SK-N-SH (cell line): ENCODE measurements around the gene DDX52. TPM values are rescaled to one million over a fixed set of nuclear protein-coding genes. Genes with fewer than 3 reads are reported as not detected.

Experiments
- CTCF ChIA-PET: fragments of 300-600, 350-600 bp; formaldehyde crosslinking; extraction: SDS; loops from one replicate; lab custom pipeline; 2021; lab: Yijun Ruan, JAX
- POLR2A ChIA-PET: fragments of 350-600 bp; sonication (Branson Sonifier 250); formaldehyde crosslinking; extraction: SDS; loops from one replicate; lab custom pipeline; 2020; ENCODE audit warnings: antibody characterized with exemption, inconsistent platforms; lab: Yijun Ruan, JAX
- DNase-seq: peaks from one replicate; pipeline ENCODE4 v3.0.0; 2012
- H2AFZ ChIP-seq: fragments of 200-600 bp; sonication (generic); 2 replicates; pipeline ENCODE4 v1.8.1; 2016; ENCODE audit warnings: antibody characterized with exemption, mild to moderate bottlenecking, low read depth
- H3F3A ChIP-seq: fragments of 200-600 bp; sonication (generic); replicated peaks from 2 replicates; pipeline ENCODE3; 2016; ENCODE audit warnings: antibody characterized with exemption, mild to moderate bottlenecking; ENCODE audit not compliant: insufficient read depth
- H3K27ac ChIP-seq, 2 experiments: fragments of 200-500 bp in 1 of 2; fragments of 200-600 bp in 1 of 2; sonication (Bioruptor generic) in 1 of 2; sonication (generic), shearing (Covaris generic) in 1 of 2; 2 replicates each; pipeline versions ENCODE4 v1.5.1 to v1.6.1; 2014 to 2016; ENCODE audit warnings: low read depth in 2 of 2, inconsistent platforms in 1 of 2, low read length in 1 of 2, mild to moderate bottlenecking in 1 of 2, mixed read lengths in 1 of 2
- H3K27me3 ChIP-seq: fragments of 200-600 bp; sonication (generic), shearing (Covaris generic); 2 replicates; pipeline ENCODE4 v1.6.1; 2016; ENCODE audit warnings: mixed run types; ENCODE audit not compliant: insufficient read depth
- H3K36me3 ChIP-seq, 2 experiments: fragments of 200-500 bp in 1 of 2; fragments of 200-600 bp in 1 of 2; sonication (Bioruptor generic) in 1 of 2; sonication (generic) in 1 of 2; replicated peaks in 1 of 2; 2 replicates each; pipeline versions ENCODE3 to v1.5.1; 2014 to 2016; ENCODE audit warnings: low read length in 1 of 2, mild to moderate bottlenecking in 1 of 2; ENCODE audit not compliant: insufficient read depth in 2 of 2, control insufficient read depth in 1 of 2
- H3K4me1 ChIP-seq, 2 experiments: fragments of 200-500 bp in 1 of 2; fragments of 200-600 bp in 1 of 2; sonication (Bioruptor generic) in 1 of 2; sonication (generic), shearing (Covaris generic) in 1 of 2; 2 replicates each; pipeline versions ENCODE4 v1.5.1 to v1.6.1; 2014 to 2016; ENCODE audit warnings: low read depth in 1 of 2, low read length in 1 of 2, mixed run types in 1 of 2; ENCODE audit not compliant: insufficient read depth in 2 of 2, control insufficient read depth in 1 of 2
- H3K4me2 ChIP-seq: fragments of 200-600 bp; sonication (generic), shearing (Covaris generic); 2 replicates; pipeline ENCODE4 v1.6.1; 2017; ENCODE audit warnings: mixed run types
- H3K4me3 ChIP-seq, 2 experiments: fragments of 200-500 bp in 1 of 2; fragments of 200-600 bp in 1 of 2; sonication (Bioruptor generic) in 1 of 2; sonication (generic), shearing (Covaris generic) in 1 of 2; 2 replicates each; pipeline versions ENCODE4 v1.5.1 to v1.8.1; 2014 to 2016; ENCODE audit warnings: low read depth in 2 of 2, inconsistent platforms in 1 of 2, low read length in 1 of 2, mild to moderate bottlenecking in 1 of 2, mixed read lengths in 1 of 2, moderate library complexity in 1 of 2
- H3K79me2 ChIP-seq: fragments of 200-600 bp; sonication (generic); 2 replicates; pipeline ENCODE4 v1.8.1; 2017; ENCODE audit warnings: mild to moderate bottlenecking; ENCODE audit not compliant: insufficient read depth
- H3K9ac ChIP-seq: fragments of 200-600 bp; sonication (generic); 2 replicates; pipeline ENCODE4 v1.6.1; 2017; ENCODE audit warnings: mixed run types
- H3K9me2 ChIP-seq: fragments of 200-600 bp; sonication (generic); 2 replicates; pipeline ENCODE4 v1.6.1; 2017; ENCODE audit warnings: mixed run types
- H3K9me3 ChIP-seq: fragments of 200-600 bp; sonication (generic); 2 replicates; pipeline ENCODE4 v1.6.1; 2017; ENCODE audit warnings: mixed run types, mild to moderate bottlenecking, moderate library complexity
- H4K20me1 ChIP-seq: fragments of 200-600 bp; sonication (generic); 2 replicates; pipeline ENCODE4 v1.6.1; 2017; ENCODE audit warnings: mild to moderate bottlenecking, mixed run types; ENCODE audit not compliant: insufficient read depth
- CHD2 ChIP-seq: fragments of 150-350 bp; IDR thresholded peaks from 2 replicates; pipeline ENCODE4 v1.6.1; 2018; ENCODE audit warnings: low read length; ENCODE audit not compliant: partially characterized antibody
- CTCF ChIP-seq: fragments of 200-600 bp; sonication (generic); IDR thresholded peaks from 2 replicates; pipeline ENCODE4 v1.6.1; 2017; ENCODE audit warnings: antibody characterized with exemption, mild to moderate bottlenecking, moderate library complexity
- ELF1 ChIP-seq: IDR thresholded peaks from 2 replicates; pipeline ENCODE4 v1.4.0; 2012
- FOXJ3 ChIP-seq: sonication (generic); formaldehyde crosslinking; IDR thresholded peaks from 2 replicates; pipeline ENCODE4 v1.5.1; 2020; ENCODE audit warnings: mild to moderate bottlenecking, missing genetic modification reagents
- GATA2 ChIP-seq: sonication (generic); formaldehyde crosslinking; IDR thresholded peaks from 2 replicates; pipeline ENCODE4 v1.5.0; 2020; ENCODE audit warnings: mild to moderate bottlenecking, missing genetic modification reagents
- MAX ChIP-seq: IDR thresholded peaks from 2 replicates; pipeline ENCODE4 v1.4.0; 2012; ENCODE audit warnings: low read depth
- MXI1 ChIP-seq: IDR thresholded peaks from 2 replicates; pipeline ENCODE4 v1.6.1; 2012; ENCODE audit warnings: mild to moderate bottlenecking, low read depth, low read length, improper control_type of control experiment
- NRF1 ChIP-seq: IDR thresholded peaks from 2 replicates; pipeline ENCODE4 v1.6.1; 2012; ENCODE audit warnings: low read depth, mild to moderate bottlenecking, low read length
- PBX3 ChIP-seq: IDR thresholded peaks from 2 replicates; pipeline ENCODE4; 2012
- REST ChIP-seq: IDR thresholded peaks from 2 replicates; pipeline ENCODE4 v1.6.1; 2012; ENCODE audit warnings: mild to moderate bottlenecking, low read depth, low read length, moderate library complexity
- RXRA ChIP-seq: IDR thresholded peaks from 2 replicates; pipeline ENCODE4 v1.4.0; 2012; ENCODE audit warnings: low read depth, mild to moderate bottlenecking, borderline replicate concordance
- SIN3A ChIP-seq: IDR thresholded peaks from 2 replicates; pipeline ENCODE4 v1.6.1; 2012; ENCODE audit warnings: low read depth, mild to moderate bottlenecking, low read length, moderate library complexity, borderline replicate concordance
- TCF12 ChIP-seq: IDR thresholded peaks from 2 replicates; pipeline ENCODE4 v1.4.0; 2012
- TEAD4 ChIP-seq: IDR thresholded peaks from 2 replicates; pipeline ENCODE4 v1.4.0; 2012; ENCODE audit warnings: mild to moderate bottlenecking, borderline replicate concordance; ENCODE audit not compliant: insufficient read depth
- WGBS: methylation state at CpG from one replicate; pipeline ENCODE4 v1.1.6; 2017; ENCODE audit warnings: low lambda C conversion rate; 5-methylcytosine and 5-hydroxymethylcytosine counted together
- polyA plus RNA-seq, 3 experiments: library from polyadenylated mRNA; depleted of rRNA; stranded (reverse); fragments of >200 nt; gene quantifications; 2 replicates each; pipeline ENCODE4 v1.2.3, GENCODE V29; 2012

The DDX52 gene
- polyA plus RNA-seq, 1 of the 3 experiments (the other 2 are of a cell fraction), result 7.3 TPM

GRCh38 chr17:37678036-37678435 is 34.8 kb upstream of the DDX52 start:
- no peaks in the 10 kb centered on the region for H3K9me3 ChIP-seq
- H3K4me3 ChIP-seq, result no peak overlapping the region
- no peaks in the 10 kb centered on the region for H3K79me2 ChIP-seq
- TF ChIP-seq FOXJ3 (CRISPR knock-in tag) (no peak), CHD2 (no peak), RXRA (no peak), TEAD4 (no peak), TCF12 (no peak), PBX3 (no peak)
- H3K9ac ChIP-seq, result no peak overlapping the region
- peaks cover 0 to 6% of the 10 kb centered on the region in 2 experiments; a peak in 1 of 4 replicates for H3K4me1 ChIP-seq
- ChIA-PET POLR2A (no interaction called here), CTCF (no interaction called here)
- no peak overlapping the region for H3K4me2 ChIP-seq
- H3F3A ChIP-seq, result no peaks in the 10 kb centered on the region
- H3K9me2 ChIP-seq, result no peaks in the 10 kb centered on the region
- WGBS, result 8% methylated on average over 1 of the region's 1 CpG
- no peaks in the 10 kb centered on the region for H3K36me3 ChIP-seq
- no peak overlapping the region for H3K27ac ChIP-seq
- no peaks in the 10 kb centered on the region for H3K27me3 ChIP-seq
- no peak overlapping the region for H2AFZ ChIP-seq
- DNase-seq, result no peak
- no peaks in the 10 kb centered on the region for H4K20me1 ChIP-seq

GRCh38 chr17:37677021-37677420 is 33.8 kb upstream of the DDX52 start:
- TF ChIP-seq CHD2, result no peak
- no peak for DNase-seq
- ChIA-PET CTCF (no interaction called here), POLR2A (no interaction called here)
- H3K36me3 ChIP-seq, result no peaks in the 10 kb centered on the region
- H4K20me1 ChIP-seq, result no peaks in the 10 kb centered on the region
- no peaks in the 10 kb centered on the region for H3K79me2 ChIP-seq
- no peaks in the 10 kb centered on the region for H3K9me2 ChIP-seq
- H3K9ac ChIP-seq, result no peak overlapping the region
- H3F3A ChIP-seq, result peaks cover 1% of the 10 kb centered on the region
- no peak overlapping the region for H3K4me2 ChIP-seq
- H3K9me3 ChIP-seq, result no peaks in the 10 kb centered on the region
- no peak overlapping the region for H3K4me3 ChIP-seq
- no peak overlapping the region for H3K27ac ChIP-seq
- H3K4me1 ChIP-seq, result peaks cover 0 to 13% of the 10 kb centered on the region in 2 experiments; a peak in 1 of 4 replicates
- no peaks in the 10 kb centered on the region for H3K27me3 ChIP-seq
- no peak overlapping the region for H2AFZ ChIP-seq
- 52% methylated on average over 1 of the region's 1 CpG for WGBS

GRCh38 chr17:37676115-37676925 is 33.1 kb upstream of the DDX52 start:
- H3K4me3 ChIP-seq, result no peak overlapping the region
- 48% methylated on average over 7 of the region's 7 CpGs for WGBS
- H3K27me3 ChIP-seq, result no peaks in the 10 kb centered on the region
- H3K4me1 ChIP-seq, result peaks cover 0 to 16% of the 10 kb centered on the region in 2 experiments; a peak in 1 of 4 replicates
- no peaks in the 10 kb centered on the region for H3K9me2 ChIP-seq
- no peak for DNase-seq
- H3K27ac ChIP-seq, result no peak overlapping the region
- ChIA-PET POLR2A (no interaction called here), CTCF (no interaction called here)
- peaks cover 3% of the 10 kb centered on the region for H3F3A ChIP-seq
- no peak overlapping the region for H3K4me2 ChIP-seq
- no peaks in the 10 kb centered on the region for H3K36me3 ChIP-seq
- H3K9me3 ChIP-seq, result no peaks in the 10 kb centered on the region
- no peaks in the 10 kb centered on the region for H3K79me2 ChIP-seq
- H4K20me1 ChIP-seq, result no peaks in the 10 kb centered on the region
- no peak overlapping the region for H3K9ac ChIP-seq
- no peak overlapping the region for H2AFZ ChIP-seq
- no peak for TF ChIP-seq NRF1
- no peak for TF ChIP-seq REST
- TF ChIP-seq CTCF, result no peak
- no peak for TF ChIP-seq SIN3A
- no peak for TF ChIP-seq GATA2
- no peak for TF ChIP-seq MXI1
- no peak for TF ChIP-seq ELF1
- TF ChIP-seq MAX, result no peak
